Transverse colon (tissue), 3 donors: ENCODE results near the gene RTN3.

Source experiments
- CTCF ChIP-seq, 5 experiments: fragments of 200-600 bp in 3 of 5; fragments of 450-650 bp in 2 of 5; sonication (generic) in 3 of 5; IDR thresholded peaks; 1 replicate in 2 of 5; 2 replicates in 3 of 5; pipeline ENCODE4 v1.5.1; 2016 to 2017; ENCODE audit warnings: antibody characterized with exemption in 5 of 5, inconsistent platforms in 3 of 5, mild to moderate bottlenecking in 2 of 5, moderate library complexity in 1 of 5
- EP300 ChIP-seq: sonication (generic); formaldehyde crosslinking; IDR thresholded peaks from one replicate; pipeline ENCODE4 v1.6.1; 2017; ENCODE audit warnings: antibody characterized with exemption, low read depth
- POLR2A ChIP-seq: fragments of 450-650 bp; IDR thresholded peaks from one replicate; pipeline ENCODE4 v1.6.1; 2016; ENCODE audit warnings: antibody characterized with exemption, mild to moderate bottlenecking, moderate library complexity

- TF ChIP-seq CTCF (IDR thresholded peaks at IDR 0.05): no peak
- no peak for TF ChIP-seq EP300
- no peak for TF ChIP-seq POLR2A
These were observed 55.6 kb downstream of the RTN3 start for GRCh38 chr11:63736864-63737263.
